Measurements from ENCODE around the gene RGS6.

RGS6 gene

DNA sequence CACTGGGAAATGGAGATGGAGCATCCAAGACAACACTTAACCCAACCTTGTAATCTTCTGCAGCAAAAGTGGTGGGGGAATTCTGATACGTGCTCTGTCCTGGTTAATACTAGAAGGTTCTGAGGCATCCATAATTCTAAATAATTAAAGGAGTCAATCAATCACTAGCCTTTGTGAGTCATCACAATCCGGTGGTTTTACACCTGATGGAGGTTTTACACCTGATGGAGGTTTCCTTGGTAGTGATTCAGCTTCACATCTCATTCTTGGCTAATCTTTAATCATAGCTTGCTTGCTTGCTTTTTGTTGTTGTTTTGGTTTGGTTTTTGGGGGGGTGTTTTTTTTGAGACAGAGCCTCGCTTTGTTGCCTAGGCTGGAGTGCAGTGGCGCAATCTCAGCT lies 618.3 kb downstream of the RGS6 start:
- DNase-seq (ENCODE audit: low read depth) = no peak

DNA sequence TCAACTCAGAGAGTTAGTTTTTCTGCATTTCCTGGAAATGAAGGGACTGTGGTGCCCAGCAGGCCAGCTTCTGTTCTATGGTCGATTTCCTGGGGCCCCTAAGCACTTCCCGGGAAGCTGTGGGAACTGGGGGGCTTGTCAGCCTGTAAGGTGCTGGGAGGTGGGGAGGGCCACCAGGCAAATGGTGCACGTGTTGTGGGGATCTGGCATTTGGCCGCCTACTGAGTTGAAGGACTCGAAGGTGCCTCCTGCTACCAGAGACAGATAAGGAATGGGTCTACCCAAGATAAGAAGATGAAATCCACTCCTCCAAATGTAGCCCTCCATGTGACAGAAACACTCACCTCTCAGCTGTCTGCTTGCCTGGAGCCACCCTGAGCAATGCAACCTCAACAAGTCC lies 620.0 kb downstream of the RGS6 start:
- DNase-seq (ENCODE audit: low read depth) = no peak

DNA sequence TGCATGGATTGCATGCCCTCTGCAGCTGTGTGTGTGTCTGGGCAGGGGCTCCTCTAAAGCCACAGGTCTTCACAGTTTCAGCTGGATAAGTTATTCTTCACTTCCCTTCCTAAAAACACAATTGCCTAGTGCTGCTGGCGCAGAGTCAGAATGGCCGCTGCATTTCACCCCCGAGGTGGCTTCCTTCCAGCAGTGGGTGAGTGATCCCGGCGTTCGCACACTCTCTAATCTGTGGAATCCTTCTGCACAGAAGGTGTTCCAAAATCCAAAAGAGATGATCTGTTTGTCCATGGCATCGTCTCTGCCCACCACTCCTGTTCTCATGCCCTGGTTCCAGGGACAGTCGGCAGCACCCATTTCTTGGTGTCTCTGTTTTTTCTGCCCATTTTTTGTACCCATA lies 620.9 kb downstream of the RGS6 start:
- no peak for DNase-seq (ENCODE audit: low read depth)

DNA sequence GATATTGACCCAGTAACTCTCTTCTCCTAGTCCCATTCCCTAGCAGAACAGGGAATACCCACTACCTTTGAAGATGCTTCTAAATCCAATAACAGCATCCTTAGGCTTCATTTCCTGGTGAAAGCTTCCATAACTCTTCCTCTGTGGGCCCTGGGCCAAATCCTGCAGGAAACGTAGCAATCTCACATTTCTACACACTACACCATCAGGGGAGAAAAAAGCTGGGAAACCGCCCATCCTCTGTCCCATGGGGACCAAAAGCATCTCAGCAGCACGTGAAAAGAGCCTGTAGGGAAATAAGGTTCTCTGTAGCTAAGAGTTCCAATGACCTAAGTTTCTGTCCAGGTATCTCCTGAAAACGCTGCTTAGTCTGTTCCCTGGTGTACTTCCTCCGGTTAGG lies 621.4 kb downstream of the RGS6 start:
- DNase-seq (ENCODE audit: low read depth) = no peak

DNA sequence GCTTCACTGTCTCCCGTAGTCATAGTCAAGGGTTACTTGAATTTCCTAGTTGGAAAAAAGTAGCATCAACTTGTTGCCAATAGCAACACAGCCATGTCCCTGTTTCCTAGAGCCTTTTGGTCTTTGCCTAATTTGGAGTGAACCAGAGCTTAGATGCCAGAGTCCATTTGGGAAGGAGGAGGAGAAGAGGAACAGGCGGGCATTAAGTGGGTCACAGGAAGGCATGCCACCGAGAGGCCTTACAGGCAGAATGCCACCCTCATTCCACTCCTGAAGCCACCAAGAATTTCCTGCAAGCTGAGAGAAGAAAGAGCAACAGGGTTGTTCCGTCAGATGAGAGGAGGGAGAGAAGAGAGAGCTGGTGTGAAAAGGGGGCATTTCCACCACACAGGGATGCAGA lies 622.2 kb downstream of the RGS6 start:
- no peak for DNase-seq (ENCODE audit: low read depth)

DNA sequence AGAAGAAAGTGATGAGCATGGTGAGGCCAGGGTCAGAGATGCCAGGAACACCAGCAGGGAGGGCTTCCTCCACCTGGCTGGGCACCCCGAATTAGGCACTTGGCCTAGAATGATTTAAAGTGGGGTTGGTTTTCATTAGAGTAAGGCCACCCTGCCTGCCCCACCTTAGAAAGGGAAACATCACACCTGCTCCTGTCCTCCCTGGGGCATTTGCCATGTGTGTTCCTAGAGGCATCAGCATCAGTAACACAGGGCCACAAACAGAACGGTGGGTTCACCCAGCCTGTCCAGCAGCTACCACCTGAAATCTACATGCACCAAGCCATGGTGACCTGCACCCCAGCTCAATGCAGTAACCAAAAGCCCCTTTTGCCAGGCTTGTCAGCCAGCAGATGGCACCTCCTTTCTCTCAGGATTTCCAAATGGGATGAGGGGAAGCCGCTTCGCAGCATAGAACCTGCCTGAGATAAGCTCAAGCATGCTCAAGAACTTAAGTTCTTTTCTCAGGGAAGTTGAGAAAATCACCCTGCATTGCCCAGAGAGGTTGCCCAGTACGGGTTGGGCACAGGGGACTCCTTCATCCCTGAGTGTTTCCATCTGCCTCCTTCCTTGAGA lies 622.9 kb downstream of the RGS6 start:
- no peak for DNase-seq (ENCODE audit: low read depth)

DNA sequence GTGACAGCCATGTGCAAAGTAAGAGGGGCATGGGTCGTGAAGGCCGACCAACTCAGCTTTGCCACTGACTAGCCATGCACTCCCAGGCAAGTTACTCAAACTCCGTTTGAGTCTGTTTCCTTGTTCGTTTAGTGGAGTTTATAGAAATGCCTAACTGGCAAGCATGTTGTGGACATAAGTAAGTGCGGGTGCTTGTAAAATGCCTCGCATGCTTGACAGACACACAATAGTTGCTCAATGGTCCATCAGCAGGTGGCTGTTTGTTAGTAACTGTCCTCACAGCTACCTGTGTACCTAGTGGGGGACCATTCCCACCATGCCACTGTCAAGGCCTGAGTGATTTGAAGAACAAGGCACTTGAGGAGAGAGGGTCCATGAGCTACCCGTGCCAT lies 623.4 kb downstream of the RGS6 start:
- no peak for DNase-seq (ENCODE audit: low read depth)

DNA sequence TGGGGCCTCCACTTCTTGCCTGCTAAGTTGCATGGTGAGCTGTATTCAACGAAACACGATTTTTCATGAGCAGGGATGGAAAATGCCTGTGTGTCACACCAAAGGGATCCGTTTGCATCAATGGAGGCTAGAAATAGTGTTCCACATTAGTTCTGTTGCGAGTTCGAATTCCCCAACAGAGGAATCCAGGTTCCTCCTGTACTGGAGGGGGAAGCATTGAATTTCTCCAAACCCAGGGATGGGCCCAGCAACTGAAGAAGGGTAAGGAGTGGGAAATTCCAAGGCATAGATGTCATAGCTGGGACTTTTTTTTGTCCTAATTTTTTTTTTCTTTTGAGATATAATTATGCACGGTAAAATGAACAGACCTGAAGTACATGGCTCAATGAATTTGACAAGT lies 625.4 kb downstream of the RGS6 start:
- no peak for DNase-seq (ENCODE audit: low read depth)

DNA sequence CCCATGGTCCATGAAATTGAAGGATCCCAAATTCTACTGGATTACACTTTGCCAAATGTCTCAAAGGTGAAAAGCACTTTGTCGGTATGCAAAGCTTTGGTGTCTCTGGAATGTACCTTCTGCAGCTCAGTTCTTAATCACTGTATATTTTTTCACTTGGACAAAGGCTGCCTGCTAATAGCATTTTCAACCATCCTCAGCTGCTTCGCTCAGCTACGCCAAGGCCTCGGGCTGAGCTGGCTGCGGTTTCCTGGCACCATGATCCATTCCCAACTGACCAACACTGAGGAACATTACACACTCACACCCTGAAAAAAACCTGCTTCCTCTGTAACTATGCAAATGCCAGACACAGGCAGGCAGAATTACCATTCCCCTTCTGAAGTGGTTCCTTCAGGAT lies 626.5 kb downstream of the RGS6 start:
- peak; percentile 46 for DNase-seq (ENCODE audit: low read depth)

DNA sequence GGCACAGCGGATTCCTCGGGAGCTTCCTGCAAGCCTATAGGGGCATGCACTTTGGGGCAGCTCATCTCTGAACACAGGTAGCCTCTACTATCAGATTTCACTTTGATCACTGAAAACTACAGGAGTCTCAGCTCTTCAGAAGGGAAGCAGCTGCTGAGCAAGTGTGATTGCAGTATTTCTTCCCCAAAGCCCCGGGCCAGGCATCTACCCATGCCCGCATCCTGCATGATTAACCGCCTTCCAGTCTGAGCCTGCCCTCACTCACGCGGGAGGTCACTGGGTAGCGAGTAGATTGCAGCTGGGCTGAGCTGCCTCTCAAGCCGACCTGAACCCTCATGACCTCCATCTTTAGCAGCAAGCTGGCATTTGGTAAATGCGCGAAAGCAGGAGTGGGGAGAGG lies 627.0 kb downstream of the RGS6 start:
- DNase-seq (ENCODE audit: low read depth) = no peak

DNA sequence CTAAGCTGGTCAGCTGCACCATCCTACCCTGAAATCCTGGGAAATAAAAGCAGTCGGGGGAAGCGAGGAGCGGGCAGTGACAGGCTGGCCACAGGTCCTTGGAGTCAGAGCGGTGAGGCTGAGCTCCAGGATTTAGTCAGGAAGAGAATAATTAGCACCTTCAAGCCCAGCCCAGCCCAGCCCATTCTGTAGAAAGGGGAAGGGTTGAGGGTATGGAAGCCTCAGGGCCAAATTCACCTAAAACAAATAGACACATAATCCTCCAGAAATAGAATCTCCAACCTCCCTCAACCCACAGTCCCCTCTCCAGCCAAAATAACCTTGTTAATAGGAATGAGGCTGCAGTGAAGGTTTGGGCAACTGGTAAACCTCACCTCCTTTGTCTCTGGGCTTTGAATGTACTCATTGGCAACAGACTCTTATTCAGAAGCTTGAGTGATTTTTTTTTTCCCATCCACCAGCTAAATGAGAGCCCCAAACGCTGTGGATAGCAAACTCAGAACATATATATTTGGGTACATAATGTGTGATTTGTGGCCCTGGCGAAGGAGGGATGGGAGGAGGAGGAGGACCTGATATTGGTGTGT lies 627.5 kb downstream of the RGS6 start:
- DNase-seq (ENCODE audit: low read depth) = no peak

DNA sequence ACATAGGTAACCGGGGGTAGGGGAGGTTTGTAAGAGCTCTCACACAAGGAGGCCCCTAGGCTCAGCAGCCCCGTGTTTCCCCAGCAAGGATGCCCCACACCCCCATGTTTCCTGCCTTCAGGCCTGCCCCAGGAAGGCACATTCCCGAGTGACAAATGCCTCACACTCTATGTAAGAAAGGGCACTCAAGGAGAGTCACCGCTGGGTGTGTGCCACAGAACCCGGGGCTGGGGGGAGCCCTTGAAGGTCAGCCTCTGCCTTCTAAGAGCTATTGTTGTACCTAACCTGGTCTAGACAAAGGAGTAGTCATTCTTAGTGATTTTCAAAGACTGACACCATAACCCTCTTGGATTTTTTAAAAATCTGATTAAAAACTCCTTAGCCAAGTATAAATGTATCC lies 628.1 kb downstream of the RGS6 start:
- DNase-seq (ENCODE audit: low read depth) = no peak

DNA sequence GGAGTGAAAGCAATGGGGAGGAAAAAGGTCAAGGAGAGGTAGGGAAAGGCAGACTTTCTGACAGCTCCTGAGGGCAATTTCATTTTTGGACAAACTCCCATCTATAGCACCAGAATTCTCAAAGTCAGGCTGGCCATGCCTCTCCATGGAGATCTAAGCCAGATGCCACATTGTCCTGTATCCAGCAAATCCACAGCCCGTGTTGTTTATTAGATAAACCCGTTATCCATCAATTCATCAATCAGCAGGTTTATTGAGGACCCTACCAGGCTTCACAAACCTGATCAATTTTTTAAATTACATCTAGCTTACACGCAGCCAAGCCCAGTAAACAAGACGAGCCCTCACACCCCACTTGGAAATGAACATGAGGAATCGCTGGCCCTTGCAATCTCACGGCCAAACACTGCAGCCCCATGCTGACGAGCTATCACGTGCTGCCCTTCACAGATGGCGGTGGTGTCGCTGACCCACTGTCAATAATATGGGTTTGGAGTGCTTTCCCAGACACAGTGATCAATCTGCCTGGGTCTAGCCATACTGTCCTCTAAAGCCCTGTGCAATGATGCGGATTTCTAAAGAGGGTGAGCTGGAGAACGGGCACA lies 628.8 kb downstream of the RGS6 start:
- no peak for DNase-seq (ENCODE audit: low read depth)

DNA sequence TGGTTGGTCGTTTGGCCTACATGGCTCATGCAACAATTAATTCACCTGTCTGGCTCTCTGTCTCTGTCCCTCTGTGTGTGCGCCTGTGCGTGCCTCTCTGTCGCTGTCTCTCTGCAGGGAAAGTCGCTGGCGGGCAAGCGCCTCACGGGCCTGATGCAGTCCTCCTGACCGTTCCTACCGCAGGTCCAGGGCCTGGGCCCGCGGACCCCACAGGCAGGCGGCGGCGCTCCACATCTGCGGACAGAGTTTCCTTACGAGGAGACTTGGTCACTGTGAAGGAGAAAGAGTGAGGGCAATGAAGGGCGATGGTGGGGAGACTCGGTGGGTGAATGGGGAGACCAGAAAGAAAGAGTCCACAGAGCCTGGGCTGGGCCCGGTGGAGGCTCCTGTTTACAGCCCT lies 630.1 kb downstream of the RGS6 start:
- no peak for DNase-seq (ENCODE audit: low read depth)

DNA sequence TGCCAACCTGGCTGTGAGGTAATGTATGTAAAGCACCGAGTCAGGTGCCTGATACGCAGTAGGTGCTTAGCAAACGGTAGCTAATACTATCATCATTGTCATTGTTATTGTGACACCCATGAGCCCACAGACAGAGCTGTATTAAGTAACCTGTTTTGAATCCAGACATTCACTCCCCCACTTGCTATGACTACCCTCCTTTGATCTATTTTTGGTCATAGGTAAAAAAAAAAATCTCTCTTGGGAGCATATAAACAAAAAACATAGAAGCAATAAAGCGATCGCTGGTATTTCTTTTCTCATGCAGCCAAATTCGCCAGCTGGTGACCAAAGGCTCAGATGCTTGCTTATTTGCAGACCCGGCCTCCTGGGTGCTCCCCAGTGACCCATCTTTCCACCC lies 631.4 kb downstream of the RGS6 start:
- no peak for DNase-seq (ENCODE audit: low read depth)

DNA sequence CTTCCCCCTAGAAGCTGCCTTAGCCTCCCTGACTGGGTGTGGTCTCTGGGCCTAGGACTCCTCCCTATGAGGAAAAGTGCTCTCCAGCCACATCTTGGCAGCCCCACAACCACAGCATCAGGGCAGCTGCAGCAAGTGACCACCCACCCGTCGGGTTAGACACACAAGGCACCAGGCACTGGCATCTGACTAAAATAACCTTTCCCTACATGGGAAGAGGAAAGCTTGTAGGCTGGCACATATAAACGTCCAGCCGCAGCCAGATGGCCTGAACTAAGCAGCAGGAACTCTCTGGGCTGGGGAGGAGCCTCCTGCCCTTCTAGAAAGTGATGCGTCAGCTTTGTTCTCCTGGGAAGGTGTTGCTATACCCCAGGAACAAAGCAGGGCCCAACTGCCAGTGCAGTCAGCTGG lies 632.9 kb downstream of the RGS6 start:
- DNase-seq (ENCODE audit: low read depth) = no peak

DNA sequence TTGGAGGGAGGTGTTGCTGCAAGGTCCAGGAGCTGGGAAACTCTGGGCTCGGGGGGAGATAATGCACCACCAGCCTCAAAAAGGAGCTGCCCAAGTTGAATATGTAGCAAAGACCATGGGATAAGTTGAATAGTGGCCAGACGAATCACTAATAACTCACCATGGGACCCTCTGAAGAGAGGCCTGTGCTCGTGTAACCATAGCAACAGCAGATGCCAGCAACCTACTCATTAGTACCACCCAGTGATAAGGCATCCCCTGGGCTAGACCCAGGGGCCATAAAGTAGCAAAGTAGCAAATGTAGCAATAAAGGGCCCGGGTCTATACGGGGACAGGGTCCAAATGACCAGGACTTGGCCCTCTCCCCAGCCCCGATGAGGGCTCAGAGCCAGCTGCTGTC lies 633.7 kb downstream of the RGS6 start:
- no peak for DNase-seq (ENCODE audit: low read depth)

DNA sequence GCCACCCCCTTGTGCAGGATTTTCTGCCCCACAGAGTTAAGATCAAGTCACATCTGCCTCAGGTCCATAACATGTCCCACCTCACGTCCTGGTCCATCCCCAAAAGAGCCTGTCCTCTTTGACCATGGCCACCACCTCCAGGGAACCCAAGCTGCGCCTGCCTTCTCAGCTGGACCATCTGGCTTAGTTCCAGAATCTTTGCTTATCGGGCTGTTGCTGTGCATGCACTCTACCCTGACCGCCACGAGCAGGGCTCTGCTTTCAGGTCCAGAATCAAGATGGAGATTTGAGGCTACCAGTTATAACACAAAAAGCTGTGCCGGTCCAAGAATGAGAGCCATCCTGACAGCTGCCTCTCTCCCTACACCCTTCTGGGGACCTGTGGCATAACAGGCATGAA lies 635.0 kb downstream of the RGS6 start:
- DNase-seq (ENCODE audit: low read depth) = no peak

DNA sequence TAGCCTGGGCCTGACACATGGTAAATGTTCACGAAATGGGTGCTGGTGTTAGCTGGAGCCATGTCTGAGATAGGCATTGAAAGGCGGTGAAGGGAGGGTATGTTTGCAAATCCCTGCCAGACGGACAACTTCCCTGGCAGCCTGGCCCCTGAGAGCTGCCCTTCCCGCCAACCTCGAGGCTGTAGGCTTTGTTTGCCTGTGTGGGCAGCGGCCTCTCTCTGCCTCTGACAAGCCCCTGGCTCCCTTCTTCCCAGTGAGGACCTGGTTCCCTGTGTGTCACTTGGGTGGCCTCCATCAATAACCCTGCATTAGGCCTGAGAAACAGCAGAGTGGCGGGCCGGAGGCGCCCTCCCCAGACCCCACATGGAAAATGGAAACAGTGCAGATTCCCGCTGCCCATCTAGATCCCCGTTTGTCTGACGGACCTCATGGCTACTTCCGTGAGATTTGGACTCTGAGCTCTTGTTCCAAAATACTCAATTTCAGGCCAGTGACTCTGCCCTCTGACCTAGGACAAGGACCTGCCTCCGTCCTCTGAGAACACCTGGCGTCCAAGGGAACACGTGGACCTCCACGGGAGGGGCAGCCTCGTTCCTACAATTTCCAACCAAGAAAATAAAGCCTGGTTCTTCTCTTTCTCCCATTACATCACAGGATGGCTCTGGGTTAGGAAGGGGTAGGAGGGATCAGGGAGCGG lies 636.2 kb downstream of the RGS6 start:
- no peak for DNase-seq (ENCODE audit: low read depth)

DNA sequence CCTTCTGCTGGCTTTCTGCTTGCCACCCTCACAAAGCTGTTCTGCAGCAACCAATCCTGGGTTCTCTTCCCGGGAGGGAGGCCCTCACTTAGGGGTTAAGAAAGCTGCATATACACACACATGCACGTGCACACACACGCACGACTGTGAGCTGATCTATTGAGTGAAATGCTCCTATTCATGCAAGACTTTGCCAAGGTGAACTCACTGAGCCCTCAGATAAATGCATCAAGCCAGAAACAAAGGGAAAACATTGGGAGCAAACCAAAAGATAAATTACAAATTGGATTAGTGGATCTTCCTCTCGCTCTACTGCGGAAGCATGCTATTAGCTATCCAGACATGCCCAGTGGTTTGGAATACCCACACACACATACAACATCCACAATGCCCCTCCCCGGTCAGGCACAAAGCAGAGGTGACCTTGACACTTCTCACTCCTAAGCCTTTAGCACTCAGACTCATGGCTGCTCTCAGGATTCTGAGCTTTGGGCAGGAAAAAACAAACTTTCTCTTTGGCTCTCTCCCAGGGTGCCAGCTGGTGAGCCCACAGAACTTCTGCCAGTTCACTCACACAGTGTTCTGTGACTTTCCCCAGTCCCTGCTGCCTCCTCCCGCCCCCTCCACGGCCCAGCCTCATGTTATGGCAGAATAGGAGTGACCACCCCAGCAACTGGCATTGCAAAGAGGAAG lies 641.6 kb downstream of the RGS6 start:
- DNase-seq (ENCODE audit: low read depth) = no peak

DNA sequence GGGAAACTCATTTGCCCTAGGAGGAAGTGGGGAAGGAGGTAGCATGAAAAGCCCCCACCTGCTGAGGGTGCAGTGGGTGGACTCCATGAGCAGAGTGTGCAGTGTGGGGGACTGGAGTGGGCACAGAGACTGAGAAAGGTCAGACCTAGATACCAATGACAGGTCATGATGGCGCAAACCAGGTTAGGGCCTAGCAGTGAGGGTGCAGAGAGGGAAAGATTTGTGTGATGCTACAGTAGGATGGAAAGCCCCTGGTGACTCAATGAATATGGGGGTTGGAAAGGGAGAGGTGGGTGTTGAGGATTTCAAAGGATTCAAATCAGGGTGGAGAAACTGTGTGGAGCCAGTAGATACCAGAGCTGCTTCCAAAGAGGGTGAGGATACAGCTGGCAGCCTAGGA lies 642.5 kb downstream of the RGS6 start:
- DNase-seq (ENCODE audit: low read depth) = no peak

DNA sequence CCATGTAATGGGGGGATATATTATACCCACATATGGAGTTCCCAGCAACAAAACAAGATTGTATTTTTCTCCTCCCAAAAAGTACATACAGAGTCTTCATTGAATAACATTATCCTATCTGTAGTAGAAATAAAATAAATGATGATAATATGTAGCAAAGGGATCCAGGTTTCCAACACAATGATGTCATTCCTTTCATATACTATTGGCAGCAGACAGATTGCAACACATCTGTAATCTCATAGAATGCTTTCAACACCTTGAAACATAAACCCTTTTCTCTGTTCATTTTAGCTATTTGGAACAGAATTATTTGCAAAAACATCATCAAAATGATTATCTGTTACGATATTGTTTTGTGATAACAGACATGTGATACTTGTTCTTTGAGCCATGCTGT lies 644.0 kb downstream of the RGS6 start:
- no peak for DNase-seq (ENCODE audit: low read depth)

DNA sequence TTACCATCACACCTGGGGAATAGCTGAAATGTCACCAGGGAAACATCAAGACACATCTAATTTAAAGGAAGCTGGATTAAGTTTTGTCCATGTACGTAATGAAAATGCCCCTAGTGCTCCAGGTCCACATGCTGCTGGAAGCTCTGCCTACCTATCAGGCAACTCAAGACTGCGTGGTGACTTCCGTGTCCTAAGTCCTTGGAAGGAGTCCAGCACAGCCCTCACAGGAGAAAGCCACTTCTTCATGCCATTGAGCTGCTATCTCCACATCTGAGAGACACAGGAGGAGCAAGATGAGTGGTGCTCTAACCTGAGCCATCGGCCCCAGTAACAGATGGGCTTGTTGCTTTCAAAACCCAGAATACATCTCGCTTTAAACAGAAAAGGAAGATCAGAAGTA lies 645.3 kb downstream of the RGS6 start:
- no peak for DNase-seq (ENCODE audit: low read depth)
